OCI-LY7 (cell line): ENCODE results near the gene ADPRHL1.

ENCODE experiments used
- EZH2phosphoT487 ChIP-seq: fragments of 200-600 bp; sonication (generic); IDR thresholded peaks from 2 replicates; pipeline ENCODE4 v1.6.1; 2018; ENCODE audit warnings: low read depth, borderline replicate concordance, mild to moderate bottlenecking, mixed run types, antibody characterized with exemption, low read length, moderate library complexity, mixed read lengths
- TF ChIP-seq, protein P1 (sequence below): fragments of 200-600 bp; sonication (generic); conservative IDR thresholded peaks from 2 replicates; pipeline ENCODE4 v1.5.1; 2014; ENCODE audit warnings: mild to moderate bottlenecking, antibody characterized with exemption, low read length, moderate library complexity, mixed read lengths

DNA sequence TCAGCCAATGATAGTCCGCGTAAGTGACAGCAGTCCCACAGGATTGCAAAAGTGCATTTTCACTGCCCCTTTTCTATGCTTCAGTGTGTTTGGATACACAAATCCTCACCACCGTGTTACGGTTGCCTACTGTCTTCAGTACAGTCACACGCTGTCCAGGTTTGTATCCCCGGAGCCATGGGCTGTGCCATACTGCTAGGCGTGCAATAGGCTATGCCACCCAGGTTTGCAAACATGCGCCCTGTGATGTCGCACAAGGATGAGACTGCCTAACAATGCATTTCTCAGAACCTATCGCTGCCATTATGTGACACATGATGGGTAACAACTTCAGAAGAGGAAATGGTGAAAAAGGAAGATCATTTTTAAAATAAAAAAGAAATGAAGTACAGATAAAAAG lies 16.8 kb upstream of the ADPRHL1 start:
- TF ChIP-seq, protein P1, sequence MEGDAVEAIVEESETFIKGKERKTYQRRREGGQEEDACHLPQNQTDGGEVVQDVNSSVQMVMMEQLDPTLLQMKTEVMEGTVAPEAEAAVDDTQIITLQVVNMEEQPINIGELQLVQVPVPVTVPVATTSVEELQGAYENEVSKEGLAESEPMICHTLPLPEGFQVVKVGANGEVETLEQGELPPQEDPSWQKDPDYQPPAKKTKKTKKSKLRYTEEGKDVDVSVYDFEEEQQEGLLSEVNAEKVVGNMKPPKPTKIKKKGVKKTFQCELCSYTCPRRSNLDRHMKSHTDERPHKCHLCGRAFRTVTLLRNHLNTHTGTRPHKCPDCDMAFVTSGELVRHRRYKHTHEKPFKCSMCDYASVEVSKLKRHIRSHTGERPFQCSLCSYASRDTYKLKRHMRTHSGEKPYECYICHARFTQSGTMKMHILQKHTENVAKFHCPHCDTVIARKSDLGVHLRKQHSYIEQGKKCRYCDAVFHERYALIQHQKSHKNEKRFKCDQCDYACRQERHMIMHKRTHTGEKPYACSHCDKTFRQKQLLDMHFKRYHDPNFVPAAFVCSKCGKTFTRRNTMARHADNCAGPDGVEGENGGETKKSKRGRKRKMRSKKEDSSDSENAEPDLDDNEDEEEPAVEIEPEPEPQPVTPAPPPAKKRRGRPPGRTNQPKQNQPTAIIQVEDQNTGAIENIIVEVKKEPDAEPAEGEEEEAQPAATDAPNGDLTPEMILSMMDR = no peak
- no peak for TF ChIP-seq EZH2phosphoT487
